ENCODE measurements around the gene CDKAL1.
"Not testable (repeated sequence)": the region's sequence is repeated elsewhere in the genome, so short reads cannot be mapped to it uniquely, and the experiment has no call there.

Gene CDKAL1

GRCh38 chr6:21085643-21086042 lies 551.4 kb downstream of the CDKAL1 start:
- DNase-seq, result no peak

GRCh38 chr6:21087188-21087587 lies 552.9 kb downstream of the CDKAL1 start:
- DNase-seq, result no peak

- DNase-seq, result no peak
These were observed 557.2 kb downstream of the CDKAL1 start for GRCh38 chr6:21091411-21091810.

- not testable (repeated sequence) for DNase-seq
These were observed 558.0 kb downstream of the CDKAL1 start for GRCh38 chr6:21092231-21092772.

GRCh38 chr6:21095462-21095861 lies 561.2 kb downstream of the CDKAL1 start:
- no peak for DNase-seq

GRCh38 chr6:21098134-21098533 lies 563.9 kb downstream of the CDKAL1 start:
- DNase-seq, result no peak

GRCh38 chr6:21098744-21099143 lies 564.5 kb downstream of the CDKAL1 start:
- DNase-seq, result no peak

GRCh38 chr6:21099338-21100314 lies 565.4 kb downstream of the CDKAL1 start:
- DNase-seq, result no peak

GRCh38 chr6:21100991-21101390 lies 566.7 kb downstream of the CDKAL1 start:
- no peak for DNase-seq

- no peak for DNase-seq
These were observed 567.4 kb downstream of the CDKAL1 start for GRCh38 chr6:21101694-21102093.

- DNase-seq, result no peak
These were observed 567.9 kb downstream of the CDKAL1 start for GRCh38 chr6:21102201-21102600.

- no peak for DNase-seq
These were observed 568.4 kb downstream of the CDKAL1 start for GRCh38 chr6:21102624-21103023.

- no peak for DNase-seq
These were observed 569.5 kb downstream of the CDKAL1 start for GRCh38 chr6:21103626-21104224.

- DNase-seq, result no peak
These were observed 570.0 kb downstream of the CDKAL1 start for GRCh38 chr6:21104288-21104687.

GRCh38 chr6:21107796-21108195 lies 573.5 kb downstream of the CDKAL1 start:
- DNase-seq, result no peak

GRCh38 chr6:21109391-21110178 lies 575.3 kb downstream of the CDKAL1 start:
- no peak for DNase-seq

GRCh38 chr6:21110684-21111083 lies 576.4 kb downstream of the CDKAL1 start:
- no peak for DNase-seq

- no peak for DNase-seq
These were observed 577.0 kb downstream of the CDKAL1 start for GRCh38 chr6:21111093-21111725.

GRCh38 chr6:21115111-21115510 lies 580.9 kb downstream of the CDKAL1 start:
- DNase-seq, result no peak

- DNase-seq, result no peak
These were observed 582.5 kb downstream of the CDKAL1 start for GRCh38 chr6:21116736-21117135.

GRCh38 chr6:21118216-21118780 lies 584.0 kb downstream of the CDKAL1 start:
- no peak for DNase-seq

GRCh38 chr6:21121636-21122136 lies 587.4 kb downstream of the CDKAL1 start:
- no peak for DNase-seq
